MM.1S (cell line): ENCODE results near the gene OS9.

Experiments
- EZH2 ChIP-seq: fragments of 300-600 bp; sonication (generic); optimal IDR thresholded peaks from 2 replicates; pipeline ENCODE3; 2017; ENCODE audit warnings: low read depth, mild to moderate bottlenecking, antibody characterized with exemption, low read length, mixed read lengths
- TF ChIP-seq, protein P1 (sequence below): fragments of 300-600 bp; sonication (generic); IDR thresholded peaks from 2 replicates; pipeline ENCODE4 v1.5.1; 2016; ENCODE audit warnings: antibody characterized with exemption, low read length, mixed read lengths

GRCh38 chr12:57726884-57727757, 33.2 kb downstream of the OS9 start:
- TF ChIP-seq, protein P1, sequence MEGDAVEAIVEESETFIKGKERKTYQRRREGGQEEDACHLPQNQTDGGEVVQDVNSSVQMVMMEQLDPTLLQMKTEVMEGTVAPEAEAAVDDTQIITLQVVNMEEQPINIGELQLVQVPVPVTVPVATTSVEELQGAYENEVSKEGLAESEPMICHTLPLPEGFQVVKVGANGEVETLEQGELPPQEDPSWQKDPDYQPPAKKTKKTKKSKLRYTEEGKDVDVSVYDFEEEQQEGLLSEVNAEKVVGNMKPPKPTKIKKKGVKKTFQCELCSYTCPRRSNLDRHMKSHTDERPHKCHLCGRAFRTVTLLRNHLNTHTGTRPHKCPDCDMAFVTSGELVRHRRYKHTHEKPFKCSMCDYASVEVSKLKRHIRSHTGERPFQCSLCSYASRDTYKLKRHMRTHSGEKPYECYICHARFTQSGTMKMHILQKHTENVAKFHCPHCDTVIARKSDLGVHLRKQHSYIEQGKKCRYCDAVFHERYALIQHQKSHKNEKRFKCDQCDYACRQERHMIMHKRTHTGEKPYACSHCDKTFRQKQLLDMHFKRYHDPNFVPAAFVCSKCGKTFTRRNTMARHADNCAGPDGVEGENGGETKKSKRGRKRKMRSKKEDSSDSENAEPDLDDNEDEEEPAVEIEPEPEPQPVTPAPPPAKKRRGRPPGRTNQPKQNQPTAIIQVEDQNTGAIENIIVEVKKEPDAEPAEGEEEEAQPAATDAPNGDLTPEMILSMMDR = no peak
- no peak for TF ChIP-seq EZH2
